Stimulated activated CD4-positive, alpha-beta T cell treated with anti-CD3 and anti-CD28 coated beads, Interleukin-4, amount 100 ng/mL, for 4 hours (primary cell): ENCODE data around the gene AGBL5.

Experiments used
- DNase-seq, 2 experiments: peaks; one replicate each; pipeline ENCODE4 v3.0.0-alpha.2; 2020

AGBL5 gene

GRCh38 chr2:27079233-27080139, 28.0 kb downstream of the AGBL5 start:
- no peak for DNase-seq

- DNase-seq: no peak
These were observed 28.6 kb downstream of the AGBL5 start for GRCh38 chr2:27080140-27080469.

- DNase-seq: no peak
These were observed 29.1 kb downstream of the AGBL5 start for GRCh38 chr2:27080603-27080936.

- DNase-seq: no peak
These were observed 30.7 kb downstream of the AGBL5 start for GRCh38 chr2:27081984-27082772.

- DNase-seq: no peak
These were observed 31.4 kb downstream of the AGBL5 start for GRCh38 chr2:27082773-27083409.

GRCh38 chr2:27083410-27084296, 32.2 kb downstream of the AGBL5 start:
- DNase-seq: no peak

- no peak for DNase-seq
These were observed 33.0 kb downstream of the AGBL5 start for GRCh38 chr2:27084297-27085061.

GRCh38 chr2:27085062-27085672, 33.7 kb downstream of the AGBL5 start:
- DNase-seq: no peak

- DNase-seq: peak in 1 of 2 experiments; percentile 41
These were observed 34.2 kb downstream of the AGBL5 start for GRCh38 chr2:27085673-27086089.

- peak; percentile 97 to 98 for DNase-seq
These were observed 34.7 kb downstream of the AGBL5 start for GRCh38 chr2:27086090-27086723.

GRCh38 chr2:27086724-27087593, 35.5 kb downstream of the AGBL5 start, which contains the start of gene KHK:
Gene KHK, plus strand, starts transcription at chr2:27086772. Its CDS starts 488 bp downstream, at chr2:27087260.
- no peak for DNase-seq

GRCh38 chr2:27087823-27088410, 36.4 kb downstream of the AGBL5 start:
- DNase-seq: no peak

- DNase-seq: no peak
These were observed 37.2 kb downstream of the AGBL5 start for GRCh38 chr2:27088634-27089033.

GRCh38 chr2:27089111-27089954, 37.9 kb downstream of the AGBL5 start:
- DNase-seq: no peak

GRCh38 chr2:27091746-27092695, 40.6 kb downstream of the AGBL5 start:
- no peak for DNase-seq

- no peak for DNase-seq
These were observed 41.4 kb downstream of the AGBL5 start for GRCh38 chr2:27092696-27093429.
